Cardiac fibroblast (primary cell): Measurements from ENCODE around the gene HDDC2.
A peak's percentile ranks its signal among the peaks of the same experiment; 100 is the strongest.

Experiments
- DNase-seq, 2 donors: peaks; one replicate each; pipeline versions ENCODE4 v3.0.0 to v3.0.0-alpha.2; 2010; ENCODE audit warnings: low read depth in 2 of 2
- H3K4me3 ChIP-seq, 2 donors: replicated peaks in 1 of 2; 1 replicate in 1 of 2; 2 replicates in 1 of 2; pipeline ENCODE4 v1.5.1; 2011; ENCODE audit warnings: low read depth in 2 of 2, low read length in 2 of 2, mild to moderate bottlenecking in 2 of 2, moderate library complexity in 1 of 2
- TF ChIP-seq, protein P1 (sequence below): IDR thresholded peaks from one replicate; pipeline ENCODE4 v1.5.1; 2011; ENCODE audit warnings: low read depth, mild to moderate bottlenecking, low read length, inconsistent platforms

The HDDC2 gene

DNA sequence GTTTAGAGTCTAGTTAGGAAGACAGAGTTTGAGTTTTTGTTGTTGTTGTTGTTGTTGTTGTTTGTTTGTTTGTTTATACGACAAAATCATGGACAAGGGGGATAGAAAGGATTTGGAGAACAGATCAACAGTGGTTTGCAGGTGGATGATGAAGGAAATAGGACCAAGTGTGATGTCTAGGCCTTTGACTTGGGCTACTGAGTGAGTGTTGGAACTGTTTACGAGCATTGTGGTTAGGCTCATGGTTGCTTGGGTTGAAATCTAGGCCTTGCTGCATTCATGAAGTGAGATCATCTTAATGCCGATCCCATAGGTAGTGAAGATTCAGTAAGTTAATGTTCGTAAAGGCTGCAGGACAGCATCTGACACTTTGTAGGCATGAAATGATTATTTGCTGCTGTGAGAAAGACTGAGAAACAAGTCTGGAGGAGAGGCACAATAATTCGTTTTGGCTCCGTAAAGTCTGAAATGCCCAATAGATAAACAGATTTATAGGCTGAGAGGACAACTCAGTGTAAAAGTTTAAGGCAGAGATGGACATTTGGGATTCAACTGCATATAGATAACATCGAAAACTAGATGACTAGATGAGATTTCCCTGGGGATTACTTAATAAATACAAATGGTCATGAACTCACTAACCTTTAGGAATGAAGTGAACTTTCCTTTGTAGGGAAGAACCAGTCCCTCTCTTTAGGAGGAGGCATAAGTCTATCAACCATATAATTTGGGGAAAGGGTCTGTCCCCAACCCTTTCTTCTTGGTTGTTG lies 70.0 kb downstream of the HDDC2 start:
- no peak for DNase-seq

DNA sequence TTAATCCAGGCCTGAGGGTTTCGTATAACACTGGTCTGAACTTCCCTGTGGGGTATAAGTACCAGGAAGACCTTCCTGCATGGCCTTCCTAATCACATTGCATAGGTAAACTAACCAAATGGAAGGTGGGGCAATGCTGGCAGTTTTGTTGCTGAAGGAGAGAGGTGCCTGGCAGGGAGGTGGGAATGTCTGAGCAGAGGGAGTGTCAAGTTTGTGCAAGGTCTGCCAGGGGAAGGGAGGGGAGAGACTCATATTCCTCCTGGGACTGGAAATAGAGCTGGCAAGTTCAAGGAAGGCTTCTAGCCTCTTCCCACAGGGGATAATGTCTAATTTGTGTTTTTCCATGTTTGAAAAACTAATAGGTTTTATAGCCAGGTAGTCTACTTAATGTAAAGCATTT lies 70.6 kb downstream of the HDDC2 start:
- TF ChIP-seq, protein P1, sequence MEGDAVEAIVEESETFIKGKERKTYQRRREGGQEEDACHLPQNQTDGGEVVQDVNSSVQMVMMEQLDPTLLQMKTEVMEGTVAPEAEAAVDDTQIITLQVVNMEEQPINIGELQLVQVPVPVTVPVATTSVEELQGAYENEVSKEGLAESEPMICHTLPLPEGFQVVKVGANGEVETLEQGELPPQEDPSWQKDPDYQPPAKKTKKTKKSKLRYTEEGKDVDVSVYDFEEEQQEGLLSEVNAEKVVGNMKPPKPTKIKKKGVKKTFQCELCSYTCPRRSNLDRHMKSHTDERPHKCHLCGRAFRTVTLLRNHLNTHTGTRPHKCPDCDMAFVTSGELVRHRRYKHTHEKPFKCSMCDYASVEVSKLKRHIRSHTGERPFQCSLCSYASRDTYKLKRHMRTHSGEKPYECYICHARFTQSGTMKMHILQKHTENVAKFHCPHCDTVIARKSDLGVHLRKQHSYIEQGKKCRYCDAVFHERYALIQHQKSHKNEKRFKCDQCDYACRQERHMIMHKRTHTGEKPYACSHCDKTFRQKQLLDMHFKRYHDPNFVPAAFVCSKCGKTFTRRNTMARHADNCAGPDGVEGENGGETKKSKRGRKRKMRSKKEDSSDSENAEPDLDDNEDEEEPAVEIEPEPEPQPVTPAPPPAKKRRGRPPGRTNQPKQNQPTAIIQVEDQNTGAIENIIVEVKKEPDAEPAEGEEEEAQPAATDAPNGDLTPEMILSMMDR: no peak
- H3K4me3 ChIP-seq: no peak overlapping the region
- no peak for DNase-seq

More for the DNA sequence above, 70.0 kb downstream of the HDDC2 start:
- H3K4me3 ChIP-seq: no peak overlapping the region
- TF ChIP-seq, protein P1: no peak

DNA sequence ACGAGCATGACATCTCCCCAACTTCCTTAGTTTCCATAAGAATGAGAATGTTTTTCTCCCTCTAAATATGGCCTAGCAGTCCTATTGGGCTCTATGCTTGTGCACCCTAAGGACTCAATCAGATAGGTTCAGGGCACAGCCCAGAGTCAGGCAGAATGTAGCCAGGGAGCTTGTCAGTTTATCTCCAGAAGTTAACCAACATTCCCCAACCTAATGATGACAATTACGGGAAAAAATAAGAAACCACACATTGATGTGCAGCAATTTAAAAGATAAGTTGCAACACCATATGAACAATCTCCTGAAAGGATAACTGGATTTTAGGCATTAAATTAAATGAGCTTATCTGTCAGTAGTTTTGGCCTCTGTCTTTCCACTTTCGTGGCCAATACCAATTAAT lies 71.1 kb downstream of the HDDC2 start:
- DNase-seq: peak in 1 of 2 donors; percentile 21
- TF ChIP-seq, protein P1: no peak
- H3K4me3 ChIP-seq: no peak overlapping the region

DNA sequence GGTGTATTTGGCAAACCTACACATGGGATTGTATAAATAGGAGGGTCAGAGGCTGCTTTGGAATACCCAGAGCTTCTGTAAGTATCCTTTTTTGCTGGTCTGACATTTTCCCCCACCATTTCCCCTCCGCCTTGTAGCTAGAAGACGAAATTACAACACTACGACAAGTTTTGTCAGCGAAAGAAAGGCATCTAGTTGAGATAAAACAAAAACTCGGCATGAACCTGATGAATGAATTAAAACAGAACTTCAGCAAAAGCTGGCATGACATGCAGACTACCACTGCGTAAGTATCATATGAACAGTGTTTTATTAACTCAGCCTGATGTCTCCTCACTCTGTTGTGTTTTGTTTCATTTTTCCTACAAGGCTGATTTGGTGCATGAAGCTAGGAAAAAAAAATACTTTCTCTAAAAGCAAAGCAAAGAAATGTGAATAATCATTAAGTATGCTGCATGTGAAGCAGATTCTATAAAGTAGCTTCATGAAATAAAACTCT lies 72.7 kb downstream of the HDDC2 start:
- no peak overlapping the region for H3K4me3 ChIP-seq
- DNase-seq: peak in 1 of 2 donors; percentile 32
- TF ChIP-seq, protein P1: no peak

DNA sequence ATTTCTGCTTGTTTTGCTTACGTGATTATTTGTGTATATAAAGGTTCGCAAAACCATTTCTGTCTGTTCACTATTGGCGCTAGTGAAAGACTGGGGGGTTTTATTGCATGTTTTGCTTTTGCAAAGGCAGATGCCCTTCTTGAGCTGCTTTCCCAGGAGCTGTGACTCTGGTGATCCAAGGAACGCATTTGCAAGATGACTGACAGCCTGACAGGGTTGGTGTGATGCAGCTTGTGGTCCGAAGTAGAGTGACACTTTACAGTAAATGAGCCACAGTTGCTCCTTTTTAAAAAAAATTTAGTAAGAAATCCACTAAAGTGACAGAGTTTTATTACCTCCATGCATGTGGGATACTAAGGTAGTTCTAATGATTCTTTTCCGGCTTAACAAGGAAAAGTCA lies 74.5 kb downstream of the HDDC2 start:
- DNase-seq: no peak
- H3K4me3 ChIP-seq: no peak overlapping the region
- TF ChIP-seq, protein P1: no peak
